GM11168 (cell line): Measurements from ENCODE around the gene PRAC1.

Experiments used
- in situ Hi-C: fragments of 300-500 bp; cut with MboI; formaldehyde crosslinking; loops from one replicate; pipeline ENCODE4 v1.12.0; 2022; ENCODE audit warnings: low sequenced_read_pairs; ENCODE audit not compliant: unreplicated experiment

PRAC1 gene

DNA sequence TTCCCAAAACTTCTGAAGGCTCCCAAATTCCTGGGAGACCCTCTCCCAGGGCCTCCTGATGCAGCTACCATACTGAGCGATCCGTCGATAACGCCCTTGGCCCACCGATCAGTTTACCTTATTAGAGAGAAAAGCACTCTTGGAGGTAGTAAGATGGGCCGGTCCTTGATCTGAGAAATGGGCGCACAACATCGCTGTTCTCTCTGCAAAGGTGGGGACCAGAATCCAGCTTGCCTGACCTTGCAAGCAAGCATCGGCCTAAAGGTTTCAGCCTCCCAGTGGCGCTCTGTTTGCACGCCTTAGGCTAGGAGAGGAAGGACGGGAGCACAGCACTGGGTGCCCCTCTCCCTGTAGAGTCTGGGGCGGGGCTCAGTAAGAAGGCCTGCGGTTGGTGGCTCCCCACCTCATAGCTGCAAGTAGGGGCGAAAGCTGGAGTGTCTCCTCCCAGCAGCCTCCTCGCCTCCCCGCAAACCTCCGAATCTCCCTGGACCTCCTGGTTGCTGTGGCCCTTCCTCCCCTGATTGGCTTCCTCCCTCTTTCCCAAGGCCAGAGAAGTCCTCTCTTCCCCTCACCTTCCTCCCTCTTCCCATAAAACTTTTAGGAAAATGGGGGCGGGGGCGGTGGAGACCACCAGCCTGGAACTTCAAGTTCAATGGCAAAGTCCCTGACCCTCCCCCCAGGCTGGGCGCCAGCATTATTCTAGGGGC, at the start of gene PRAC1:
Gene PRAC1, minus strand, starts transcription at position 318 of the 707 bp plus-strand sequence. Its CDS starts 126 bp downstream, at position 192.
- in situ Hi-C loops = no loop called here

DNA sequence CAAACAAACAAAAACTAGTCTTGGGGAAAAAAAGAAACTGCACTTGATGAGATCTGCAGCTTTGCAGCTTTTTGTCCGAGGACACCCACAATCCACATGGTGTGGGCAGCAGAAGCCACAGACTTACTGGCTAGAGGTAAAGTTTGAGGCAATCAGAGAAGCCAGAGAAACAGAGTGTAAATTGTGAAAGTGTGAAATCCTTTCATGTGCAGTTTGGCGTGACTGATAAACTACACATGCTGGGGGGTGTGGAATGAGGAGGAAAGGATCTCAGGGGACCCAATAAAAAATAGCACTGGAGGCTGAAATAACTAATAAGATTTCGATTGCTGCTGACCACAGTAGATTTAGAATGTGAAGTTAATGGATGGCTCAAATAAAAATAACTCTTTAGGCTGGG, 48.6 kb upstream of the PRAC1 start:
- in situ Hi-C loops = no loop called here

DNA sequence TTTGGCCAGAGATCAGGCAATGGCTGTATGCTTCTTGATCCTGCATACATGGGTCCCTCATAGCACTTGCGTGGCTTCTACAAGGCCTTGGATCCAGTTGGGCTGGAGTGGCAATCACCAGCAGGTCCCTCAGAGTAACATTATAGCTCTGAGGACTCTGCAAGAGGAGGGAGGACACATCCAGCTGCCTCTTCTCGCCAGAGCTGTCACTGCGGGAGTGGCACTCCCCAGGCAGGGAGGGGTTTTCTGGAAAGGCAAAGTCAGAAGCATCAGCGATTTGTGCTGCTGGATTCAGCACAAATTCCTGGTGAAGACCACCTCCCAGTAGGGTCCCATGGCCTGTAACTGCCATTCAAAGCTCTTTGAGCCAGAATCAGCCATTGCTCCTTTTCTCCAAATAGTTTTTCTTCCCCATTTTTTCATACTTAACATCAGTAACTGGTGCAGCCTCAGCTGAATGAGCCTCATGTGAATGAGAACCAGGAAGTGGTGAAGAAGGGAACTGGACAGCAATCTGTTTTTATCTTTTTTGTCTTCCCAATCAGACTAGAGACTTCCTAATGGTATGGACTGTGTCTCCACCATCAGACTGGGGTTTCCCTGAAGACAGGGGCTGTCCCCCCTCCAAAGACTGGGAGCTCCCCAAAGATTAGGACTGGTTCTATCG, 46.8 kb upstream of the PRAC1 start:
- in situ Hi-C loops = no loop called here

DNA sequence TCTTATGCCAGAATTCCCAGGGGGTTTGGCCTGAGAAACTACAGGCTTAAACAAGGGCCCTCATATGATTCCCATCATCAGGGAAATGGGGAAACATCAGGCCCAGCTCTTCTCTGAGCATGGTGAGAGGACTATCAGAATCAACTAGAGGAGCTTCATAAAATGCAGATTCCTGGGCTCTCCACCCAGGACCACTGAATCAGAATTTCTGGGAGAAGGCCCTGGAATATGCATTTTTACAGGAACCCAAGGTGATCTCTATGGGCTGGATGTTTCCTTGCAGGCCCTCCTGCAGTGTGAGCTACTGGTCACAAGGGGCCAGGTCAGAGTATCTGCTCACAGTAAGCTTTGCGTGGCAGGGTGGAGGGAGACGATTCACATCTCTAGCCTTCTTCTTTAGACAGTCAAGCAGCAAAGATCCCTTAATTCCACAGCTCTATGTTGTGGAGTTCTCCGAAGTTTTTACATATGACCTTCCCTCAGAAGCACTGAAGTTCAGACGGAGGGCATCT, 45.0 kb upstream of the PRAC1 start:
- in situ Hi-C loops = no loop called here

DNA sequence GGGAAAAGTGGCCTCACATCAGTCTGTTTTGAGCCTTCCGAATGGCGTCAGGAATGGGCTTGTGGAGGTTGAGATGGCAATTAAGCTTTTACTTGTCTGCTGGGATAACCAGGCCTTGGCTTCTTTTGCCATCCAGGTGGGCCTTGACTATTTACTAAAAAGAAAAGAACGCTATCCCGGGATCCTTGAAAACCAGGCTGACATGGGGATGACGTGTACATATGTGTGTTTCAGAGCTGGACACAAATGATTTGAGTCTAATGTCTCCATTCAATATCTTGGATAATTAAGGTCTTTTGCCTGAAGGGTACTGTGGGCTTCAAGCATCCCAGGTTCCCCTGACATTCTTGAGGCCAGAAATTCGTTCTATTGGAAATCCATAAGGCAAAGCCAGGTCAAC, 38.8 kb upstream of the PRAC1 start:
- in situ Hi-C loops = no loop called here

DNA sequence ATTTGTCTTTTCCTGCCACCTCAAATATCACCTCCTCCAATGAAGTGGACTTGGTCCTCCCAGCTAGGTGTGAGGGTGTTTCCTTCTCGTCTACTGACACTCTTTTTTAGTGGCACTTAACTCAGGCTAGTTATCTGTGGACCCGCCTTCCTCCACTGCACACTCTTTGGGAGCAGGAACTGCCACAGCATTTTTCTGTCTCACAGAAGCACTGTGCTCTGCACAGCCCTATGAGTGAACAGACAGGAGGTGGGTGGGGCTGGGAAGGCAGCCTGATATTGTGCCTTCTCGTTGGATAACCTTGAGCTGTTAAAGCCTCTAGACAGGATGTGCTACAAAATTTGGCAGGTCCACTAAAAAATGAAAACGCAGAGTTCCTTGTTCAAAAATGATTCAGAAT, 38.1 kb upstream of the PRAC1 start:
- in situ Hi-C loops = no loop called here

DNA sequence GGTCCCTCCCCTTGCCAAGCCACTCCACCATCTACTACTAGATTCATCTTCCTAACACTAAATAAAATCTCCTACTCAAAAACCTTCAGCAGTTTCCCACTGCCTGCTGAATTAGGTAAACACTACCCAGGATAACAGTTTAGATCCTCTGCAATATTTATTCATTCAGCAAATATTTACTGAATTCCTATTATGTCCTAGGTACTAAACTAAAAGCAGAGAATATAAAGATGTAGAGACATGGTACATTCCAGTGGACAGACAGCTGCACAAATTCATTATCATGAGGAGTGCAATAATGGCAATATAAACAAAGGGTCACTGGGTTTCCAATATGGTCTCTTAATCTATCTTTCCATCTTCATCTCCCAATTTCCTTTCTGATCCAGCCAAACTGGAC, 37.0 kb upstream of the PRAC1 start:
- in situ Hi-C loops = no loop called here

DNA sequence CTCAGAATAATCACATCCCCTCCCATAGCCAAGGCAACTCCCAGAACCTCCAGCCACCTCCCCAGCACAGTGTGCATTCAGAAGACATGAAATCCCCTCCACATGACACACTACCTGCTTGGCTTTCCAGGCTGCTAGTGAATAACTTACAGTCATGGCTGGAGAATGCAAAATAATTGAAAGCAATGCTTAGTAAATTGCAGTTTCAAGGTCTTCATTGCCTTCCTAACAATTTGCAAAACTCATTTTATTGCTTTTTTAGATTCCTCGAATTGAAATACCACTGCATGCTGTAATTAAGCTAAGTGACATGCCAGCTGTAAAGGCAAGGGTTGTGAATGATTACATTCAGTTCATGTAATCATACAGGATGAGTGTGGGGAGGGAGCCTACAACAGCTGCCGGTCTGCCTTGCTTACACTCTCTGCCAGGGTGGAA, 35.2 kb upstream of the PRAC1 start:
- in situ Hi-C loops = no loop called here

DNA sequence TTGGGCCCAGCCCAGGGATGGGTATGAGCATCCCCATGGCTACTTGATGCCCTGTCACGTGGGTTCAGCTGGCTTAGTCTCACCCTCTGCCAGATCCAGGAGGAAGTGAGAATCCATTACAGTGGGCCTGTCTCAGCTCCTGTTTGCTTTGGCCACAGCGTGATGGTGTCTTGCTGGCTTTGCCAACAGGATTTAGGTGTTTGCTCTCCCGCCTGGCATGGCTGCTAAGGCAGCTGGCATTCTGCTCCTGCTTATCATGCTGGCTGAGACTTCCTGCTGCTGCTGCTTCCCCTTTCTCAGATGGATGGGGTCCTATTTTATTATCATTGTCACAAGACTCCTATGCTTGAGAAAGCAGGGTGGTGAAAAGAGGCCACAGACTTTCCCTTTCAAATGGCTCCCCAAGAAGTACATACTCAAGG, 34.5 kb upstream of the PRAC1 start:
- in situ Hi-C loops = no loop called here

DNA sequence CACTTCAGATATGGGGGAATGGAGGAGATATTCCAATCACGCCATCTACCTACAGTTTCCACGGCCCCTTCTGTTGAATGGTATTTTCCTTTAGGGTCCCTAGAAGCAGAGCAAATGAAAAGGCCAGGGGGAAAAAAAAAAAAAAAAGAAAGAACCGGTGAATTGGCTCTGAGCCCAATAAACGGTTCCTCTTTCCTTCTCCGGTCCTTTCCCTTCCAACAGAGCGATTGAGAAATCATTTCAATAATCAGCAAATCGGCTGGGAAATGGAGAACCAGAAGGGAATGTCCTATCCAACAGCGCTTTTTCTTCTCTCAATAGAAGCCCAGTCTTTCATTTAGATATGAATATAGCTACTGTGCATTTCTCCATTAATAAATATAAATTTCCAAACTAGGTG, 33.0 kb upstream of the PRAC1 start:
- in situ Hi-C loops = no loop called here

DNA sequence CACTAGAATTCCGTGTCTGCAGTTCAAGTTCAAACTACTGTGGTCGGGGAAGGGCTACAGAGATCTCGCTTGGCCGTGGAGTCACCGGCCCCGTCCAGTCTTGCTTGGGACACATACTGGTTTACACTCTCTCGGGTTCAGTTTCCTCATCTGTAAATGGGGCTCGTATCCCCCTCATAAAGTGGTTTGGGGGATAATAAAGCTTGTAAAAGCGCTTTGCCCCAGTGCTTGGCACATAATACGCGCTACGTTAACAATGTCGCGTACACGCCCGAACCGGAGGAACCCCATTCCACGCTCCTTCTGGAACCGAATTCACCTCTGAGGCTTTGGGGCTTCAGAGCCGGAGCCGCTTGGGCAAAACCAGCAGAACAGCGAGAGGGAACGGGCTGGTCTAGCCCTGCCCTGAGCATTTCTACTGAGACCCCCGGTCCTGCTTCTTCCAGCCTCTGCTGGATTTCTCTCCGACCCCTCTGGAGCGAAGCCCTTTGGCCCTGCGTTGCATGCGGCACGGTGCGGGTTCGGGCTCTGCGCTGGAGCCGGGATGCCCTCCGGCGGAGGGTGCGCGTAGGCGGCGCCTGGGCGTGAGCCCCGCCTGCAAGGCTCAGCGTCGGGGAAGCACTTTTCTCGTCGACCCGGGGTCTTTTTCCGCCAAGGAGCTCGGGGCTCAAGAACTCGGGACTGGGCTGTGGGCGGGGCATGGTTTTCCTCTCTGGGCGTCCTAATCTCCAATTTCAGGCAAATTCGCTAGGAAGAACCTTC, 32.4 kb upstream of the PRAC1 start:
- in situ Hi-C loops = no loop called here

DNA sequence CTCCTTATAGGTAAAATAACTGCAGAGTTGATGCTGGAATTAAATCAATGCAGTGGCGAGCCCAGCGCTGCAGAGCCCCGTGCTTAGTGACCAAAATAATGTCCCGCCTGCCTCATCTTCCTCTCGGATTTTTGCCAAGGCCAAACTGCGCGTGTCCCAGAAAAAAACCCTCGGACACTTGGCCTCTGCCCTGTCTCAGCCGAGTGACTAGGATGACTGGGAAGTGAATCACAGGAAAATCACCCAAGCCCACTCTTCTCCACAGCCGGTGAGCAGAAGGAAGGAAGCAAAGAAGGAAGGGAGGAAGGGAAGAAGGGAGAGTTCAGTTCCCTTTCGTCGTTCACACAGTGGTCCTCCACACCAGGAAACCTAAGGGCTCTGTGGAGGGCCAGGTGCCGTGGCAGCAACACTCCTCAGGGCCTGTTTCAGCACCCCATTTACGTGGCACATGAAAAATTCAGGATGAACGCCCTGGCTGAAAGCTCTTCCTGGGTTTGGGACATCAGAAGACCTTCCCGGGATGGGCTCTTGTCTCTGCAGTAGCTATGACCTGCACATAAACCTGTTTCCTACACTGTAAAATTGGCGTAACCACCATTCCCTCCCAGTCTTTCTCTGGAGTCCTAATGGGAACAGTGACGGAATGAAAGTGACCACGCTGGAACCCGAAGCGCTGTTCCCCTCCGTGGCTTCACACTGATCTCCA, 31.6 kb upstream of the PRAC1 start:
- in situ Hi-C loops = no loop called here

DNA sequence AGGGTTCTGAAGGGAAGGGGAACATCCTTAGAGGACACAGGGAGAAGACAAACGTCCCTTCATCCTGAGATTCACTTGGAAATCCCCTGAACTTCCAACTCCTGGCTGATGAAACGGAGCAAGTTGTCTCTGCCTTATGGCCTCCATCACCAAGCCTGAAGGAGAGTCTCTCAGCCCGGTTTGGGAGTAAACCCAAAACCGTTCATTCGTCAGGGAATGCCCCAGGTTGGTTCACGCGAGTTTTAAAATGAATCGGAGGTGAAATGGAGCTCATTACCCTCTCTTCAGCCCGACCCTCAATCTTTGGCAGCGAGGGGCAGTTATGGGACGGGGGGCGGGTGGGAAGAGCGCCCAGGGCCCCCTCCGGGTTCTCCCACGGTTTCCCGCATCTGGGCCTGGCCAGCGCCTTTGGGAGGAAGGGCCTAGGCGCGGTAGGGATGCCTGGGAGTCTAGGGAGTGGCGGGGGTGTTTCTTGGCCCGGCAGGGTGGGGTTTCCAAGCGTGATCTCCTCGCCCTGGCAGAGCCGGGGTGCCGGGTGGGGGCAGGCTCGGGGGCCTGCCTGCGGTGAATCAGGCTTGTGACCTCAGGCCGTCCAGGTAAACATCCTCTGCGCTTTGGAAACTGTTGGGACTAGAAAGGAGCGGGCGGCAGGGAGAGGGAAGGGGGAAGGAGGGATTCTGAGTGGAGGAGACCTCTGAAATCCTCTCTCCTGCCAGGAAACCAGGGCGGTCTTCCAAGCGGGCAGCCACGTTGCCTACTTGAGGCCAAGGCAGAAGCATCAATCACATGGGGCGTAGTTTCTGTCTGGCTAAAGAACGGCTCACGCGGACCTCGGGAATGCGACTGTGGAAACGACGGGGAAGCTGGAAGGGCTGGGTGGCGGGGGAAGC, 30.3 kb upstream of the PRAC1 start:
- in situ Hi-C loops = no loop called here

DNA sequence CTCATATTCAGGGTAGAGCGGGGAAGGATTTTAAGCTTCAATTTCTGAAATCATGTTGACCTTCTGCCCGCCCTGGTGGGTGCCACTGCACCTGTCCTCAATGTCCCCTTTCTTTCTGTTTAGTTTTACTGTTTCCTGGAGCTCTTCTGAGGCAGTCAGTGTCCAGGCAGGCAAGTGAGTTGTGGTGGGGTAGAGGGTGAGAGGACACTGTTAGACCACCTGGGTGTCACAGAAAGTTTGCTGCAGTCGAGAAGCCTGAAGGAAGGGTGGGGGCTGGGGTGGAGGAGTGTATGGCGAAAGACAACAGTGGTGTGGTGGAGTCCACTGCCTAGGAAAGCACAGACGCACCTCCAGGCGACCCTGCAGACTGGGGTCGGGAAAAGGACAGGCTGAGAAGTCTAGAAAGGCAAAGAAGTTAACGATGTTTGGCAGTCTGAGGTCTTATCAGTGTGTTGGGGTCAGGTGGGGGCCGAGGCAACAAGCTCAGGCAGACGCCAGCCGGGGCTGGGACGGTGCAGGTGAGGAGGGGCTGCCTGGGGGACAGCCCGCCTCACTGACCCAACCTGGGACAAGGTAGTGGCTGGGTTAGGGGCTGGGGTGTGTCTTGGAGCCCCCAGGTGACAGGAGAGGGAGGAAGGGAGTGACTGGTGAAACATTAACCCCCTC, 29.5 kb upstream of the PRAC1 start:
- in situ Hi-C loops = no loop called here

DNA sequence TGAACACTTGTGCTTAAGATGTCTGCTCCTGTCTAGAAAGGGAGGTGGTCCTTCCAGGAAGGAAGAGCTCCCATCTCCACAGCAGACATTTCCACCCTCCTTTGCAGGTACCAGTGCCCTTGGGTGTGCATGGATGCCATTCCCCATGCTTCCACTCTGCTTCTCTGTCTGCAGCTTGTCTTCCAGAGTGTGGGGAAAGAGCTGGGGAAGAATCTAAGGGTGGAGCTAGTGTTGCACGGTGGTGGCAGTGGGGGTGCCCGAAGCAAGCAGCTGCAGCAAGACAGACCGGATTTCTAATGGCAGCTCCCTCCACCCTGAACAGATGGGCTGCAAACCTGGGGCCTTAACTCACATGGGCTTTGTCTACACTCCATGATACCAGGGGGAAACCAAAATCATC, 28.9 kb upstream of the PRAC1 start:
- in situ Hi-C loops = no loop called here

DNA sequence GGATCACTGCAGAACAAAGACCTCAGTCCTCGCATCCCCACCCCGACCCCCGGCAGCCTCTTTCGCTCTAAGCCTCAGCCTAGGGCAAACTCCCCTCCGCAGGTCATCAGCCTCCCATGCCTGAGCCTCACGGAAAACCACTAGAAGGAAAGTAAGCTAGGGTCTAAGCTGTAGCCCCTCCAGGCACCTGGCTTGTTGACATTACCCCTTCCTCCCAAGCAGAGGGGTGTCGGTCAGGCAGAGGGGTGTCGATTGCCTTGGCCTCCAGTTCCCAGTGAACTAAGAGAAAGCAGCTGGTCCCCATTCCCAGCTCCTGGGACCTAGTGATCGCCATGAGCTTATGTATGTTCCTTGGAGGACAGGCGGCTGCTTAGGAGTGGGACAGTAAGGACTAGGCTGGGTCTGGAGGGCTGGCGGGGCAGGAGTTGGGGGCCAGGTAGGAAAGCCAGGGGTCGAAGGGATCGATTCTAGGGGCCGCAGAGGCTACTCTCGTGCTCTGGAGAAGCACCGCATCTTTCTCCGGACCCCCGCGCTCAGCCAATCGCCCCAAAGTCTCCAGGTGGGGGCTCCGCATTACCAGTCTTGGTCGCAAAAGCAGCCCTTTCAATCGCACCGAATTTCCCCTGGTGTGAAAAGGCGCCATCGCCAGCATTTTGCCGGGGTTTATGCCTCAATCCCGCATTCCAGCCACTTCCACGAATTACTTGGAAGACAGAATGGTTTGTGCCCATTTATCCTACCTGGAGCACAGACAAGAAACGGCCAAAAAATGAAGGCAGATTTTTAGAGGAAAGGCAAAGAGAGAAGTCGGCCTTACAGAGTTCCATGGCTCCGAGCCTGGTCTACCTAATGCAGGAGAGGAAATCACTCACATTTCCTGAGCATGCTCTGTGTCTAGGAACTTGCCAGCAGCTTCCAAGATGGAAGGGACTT, 27.6 kb upstream of the PRAC1 start:
- in situ Hi-C loops = no loop called here

DNA sequence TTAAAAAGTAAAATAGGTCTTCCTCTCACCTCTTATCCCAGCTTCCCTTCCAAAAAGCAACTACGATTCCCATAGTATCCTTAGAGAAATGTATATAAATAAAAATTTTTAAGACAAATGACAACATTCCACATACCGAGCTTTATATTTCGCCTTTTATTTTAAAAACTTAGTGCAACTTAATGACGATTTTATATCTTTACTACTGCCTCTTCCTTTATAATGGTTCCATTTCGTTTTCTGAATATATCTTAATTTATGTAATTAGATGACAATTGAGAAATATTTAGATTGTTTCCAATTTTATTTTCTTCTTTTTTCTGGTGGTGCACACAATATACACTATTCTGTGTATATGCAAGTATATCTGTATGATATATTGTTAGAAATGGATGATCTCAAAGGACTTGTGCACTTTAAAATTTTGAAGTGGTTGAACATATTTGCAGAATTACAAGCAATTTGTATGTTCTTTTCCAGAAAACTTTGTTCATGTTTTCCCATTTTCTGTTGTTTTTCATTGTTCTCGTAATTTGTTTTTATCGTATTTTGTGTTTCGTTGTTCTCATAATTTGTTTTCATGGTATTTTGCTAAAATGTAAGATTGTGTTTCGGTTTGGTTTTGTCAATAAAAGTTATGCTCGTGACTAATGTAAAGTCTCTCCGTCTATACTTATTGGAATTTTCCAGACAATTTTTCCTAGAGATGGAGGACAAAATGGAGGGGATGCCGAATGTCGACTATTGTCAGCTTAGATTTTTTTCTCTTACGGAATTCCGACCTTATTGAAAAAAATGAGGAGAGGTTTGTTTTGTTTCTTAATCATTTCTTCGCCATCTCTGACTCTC, 26.6 kb upstream of the PRAC1 start:
- in situ Hi-C loops = no loop called here
